Measurements from ENCODE around the gene RRP7A. TPM values are rescaled to one million over a fixed set of nuclear protein-coding genes. Genes with fewer than 3 reads are reported as not detected.

Gene RRP7A
- total RNA-seq, 1 experiment from 2014 or later, result 64.7 TPM

DNA sequence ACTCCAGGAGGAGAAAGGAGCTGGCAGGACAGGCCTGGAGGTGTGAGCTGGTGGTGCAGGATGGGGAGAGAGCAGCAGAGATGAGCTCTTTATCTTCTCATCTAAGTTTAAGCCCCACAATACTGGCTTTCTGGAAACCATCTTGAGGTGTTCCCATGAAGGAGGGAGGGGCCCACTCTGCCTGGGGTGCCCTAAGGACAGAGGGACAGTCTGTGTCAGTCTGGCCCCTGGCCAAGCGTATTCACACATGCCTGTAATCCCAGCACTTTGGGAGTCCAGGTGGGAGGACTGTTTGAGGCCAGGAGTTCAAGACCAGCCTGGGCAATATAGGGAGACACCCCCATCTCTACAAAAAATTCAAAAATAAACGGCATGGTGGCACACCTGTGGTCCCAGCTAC is 43.1 kb upstream of the RRP7A start:
- H3K36me3 Mint-ChIP-seq (ENCODE audit: insufficient read depth, unreplicated experiment), result peaks cover 22% of the 10 kb centered on the region
- no peaks in the 10 kb centered on the region for H3K9me3 Mint-ChIP-seq (ENCODE audit: low read depth, unreplicated experiment)
- intact Hi-C loops (cut with micrococcal nuclease; ENCODE audit: unreplicated experiment), result no loop called here
- no peak overlapping the region for H3K4me3 Mint-ChIP-seq (ENCODE audit: low read depth, unreplicated experiment)
- H3K27ac Mint-ChIP-seq (ENCODE audit: unreplicated experiment), result peak overlapping the region; percentile 55
- H3K27me3 Mint-ChIP-seq (ENCODE audit: unreplicated experiment), result no peaks in the 10 kb centered on the region
- CTCF ChIA-PET, result no interaction called here
- no peak for DNase-seq
- TF ChIP-seq CTCF (IDR thresholded peaks at IDR 0.05; ENCODE audit: unreplicated experiment), result no peak
- H3K4me1 Mint-ChIP-seq (ENCODE audit: low read depth, unreplicated experiment), result no peaks in the 10 kb centered on the region
- BruUV-seq (replicated peaks), result no TSS peak

GRCh38 chr22:42562279-42562678 is 42.7 kb upstream of the RRP7A start:
- no peaks in the 10 kb centered on the region for H3K27me3 Mint-ChIP-seq (ENCODE audit: unreplicated experiment)
- no peaks in the 10 kb centered on the region for H3K9me3 Mint-ChIP-seq (ENCODE audit: low read depth, unreplicated experiment)
- no peak overlapping the region for H3K4me3 Mint-ChIP-seq (ENCODE audit: low read depth, unreplicated experiment)
- no peaks in the 10 kb centered on the region for H3K4me1 Mint-ChIP-seq (ENCODE audit: low read depth, unreplicated experiment)
- BruUV-seq (replicated peaks), result no TSS peak
- no peak for TF ChIP-seq CTCF (IDR thresholded peaks at IDR 0.05; ENCODE audit: unreplicated experiment)
- intact Hi-C loops (cut with micrococcal nuclease; ENCODE audit: unreplicated experiment), result no loop called here
- DNase-seq, result no peak
- CTCF ChIA-PET, result no interaction called here
- H3K27ac Mint-ChIP-seq (ENCODE audit: unreplicated experiment), result peak overlapping the region; percentile 55
- peaks cover 22% of the 10 kb centered on the region for H3K36me3 Mint-ChIP-seq (ENCODE audit: insufficient read depth, unreplicated experiment)

DNA sequence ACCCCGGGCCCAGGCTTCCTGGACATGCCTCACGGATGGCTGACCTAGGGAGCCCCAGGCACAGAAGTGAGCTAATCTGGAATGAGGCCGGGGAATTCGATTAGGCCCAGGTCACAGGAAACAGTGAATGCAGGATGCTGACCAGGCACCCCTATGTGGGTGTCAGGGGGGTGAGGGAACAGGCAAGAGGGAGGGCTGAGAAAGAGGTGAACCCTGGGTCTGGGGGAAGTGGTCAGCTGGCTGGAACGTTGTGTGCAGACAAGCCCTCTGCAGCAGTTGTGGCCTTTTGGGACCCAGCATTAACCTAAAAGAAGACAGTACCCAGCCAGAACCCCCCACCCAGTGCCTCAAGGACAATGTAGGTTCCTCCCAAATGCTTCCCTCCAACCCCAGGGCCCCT is 42.3 kb upstream of the RRP7A start:
- no peak for DNase-seq
- Mint-ChIP-seq H3K27ac (ENCODE audit: unreplicated experiment) (no peak overlapping the region), H3K4me1 (ENCODE audit: low read depth, unreplicated experiment) (no peaks in the 10 kb centered on the region), H3K4me3 (ENCODE audit: low read depth, unreplicated experiment) (no peak overlapping the region), H3K36me3 (ENCODE audit: insufficient read depth, unreplicated experiment) (peaks cover 22% of the 10 kb centered on the region), H3K27me3 (ENCODE audit: unreplicated experiment) (no peaks in the 10 kb centered on the region), H3K9me3 (ENCODE audit: low read depth, unreplicated experiment) (no peaks in the 10 kb centered on the region)
- intact Hi-C loops (cut with micrococcal nuclease; ENCODE audit: unreplicated experiment), result no loop called here
- TF ChIP-seq CTCF (IDR thresholded peaks at IDR 0.05; ENCODE audit: unreplicated experiment), result no peak
- BruUV-seq (replicated peaks), result no TSS peak
- CTCF ChIA-PET, result no interaction called here

DNA sequence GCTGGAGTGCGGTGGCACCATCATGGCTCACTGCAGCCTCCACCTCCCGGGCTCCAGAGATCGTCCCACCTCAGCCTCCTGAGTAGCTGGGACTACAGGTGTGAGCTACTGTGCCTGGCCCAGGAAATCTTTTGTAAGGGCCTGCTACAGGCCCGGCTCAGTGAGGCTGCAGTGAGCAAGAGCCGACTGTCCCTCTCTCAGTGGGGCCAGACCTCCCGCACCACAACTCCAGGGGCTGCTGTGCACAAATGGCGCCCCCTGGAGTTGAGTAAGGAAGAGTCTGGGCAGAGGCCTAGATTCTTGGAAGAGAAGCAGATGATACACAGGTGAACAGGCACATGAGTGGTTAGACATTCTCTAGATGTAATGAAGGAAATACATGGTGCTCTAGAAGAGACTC is 41.2 kb upstream of the RRP7A start:
- H3K27me3 Mint-ChIP-seq (ENCODE audit: unreplicated experiment), result no peaks in the 10 kb centered on the region
- no peak overlapping the region for H3K4me3 Mint-ChIP-seq (ENCODE audit: low read depth, unreplicated experiment)
- peak overlapping the region; percentile 50 for H3K27ac Mint-ChIP-seq (ENCODE audit: unreplicated experiment)
- no peaks in the 10 kb centered on the region for H3K9me3 Mint-ChIP-seq (ENCODE audit: low read depth, unreplicated experiment)
- BruUV-seq (replicated peaks), result no TSS peak
- peaks cover 19% of the 10 kb centered on the region for H3K36me3 Mint-ChIP-seq (ENCODE audit: insufficient read depth, unreplicated experiment)
- intact Hi-C loops (cut with micrococcal nuclease; ENCODE audit: unreplicated experiment), result no loop called here
- CTCF ChIA-PET, result interaction anchor here (0.7 to 1.1 kb wide), 2 partner anchors 9 to 99 kb away, joined by 4 to 7 read pairs; no protein-coding TSS in a partner anchor
- no peaks in the 10 kb centered on the region for H3K4me1 Mint-ChIP-seq (ENCODE audit: low read depth, unreplicated experiment)
- DNase-seq, result no peak
- TF ChIP-seq CTCF (IDR thresholded peaks at IDR 0.05; ENCODE audit: unreplicated experiment), result no peak

Data from Calu3 (cell line).